HG03097 (cell line): ENCODE measurements around the gene TRAPPC2L.

Experiments used
- ATAC-seq: cut with Tn5 transposase; IDR thresholded peaks from one replicate; pipeline ENCODE4 v1.9.1; 2021; ENCODE audit not compliant: unreplicated experiment, low FRiP score

TRAPPC2L gene

GRCh38 chr16:88837806-88838205 is 19.1 kb upstream of the TRAPPC2L start:
- ATAC-seq, result no peak

GRCh38 chr16:88838566-88838965 is 18.4 kb upstream of the TRAPPC2L start:
- no peak for ATAC-seq

GRCh38 chr16:88839026-88839529 is 17.8 kb upstream of the TRAPPC2L start:
- ATAC-seq, result no peak

- ATAC-seq, result no peak
Observed at GRCh38 chr16:88839745-88840599, 17.0 kb upstream of the TRAPPC2L start.

- no peak for ATAC-seq
Observed at GRCh38 chr16:88840600-88841215, 16.2 kb upstream of the TRAPPC2L start.

GRCh38 chr16:88841521-88842307 is 15.2 kb upstream of the TRAPPC2L start:
- no peak for ATAC-seq

- ATAC-seq, result no peak
Observed at GRCh38 chr16:88842308-88842756, 14.6 kb upstream of the TRAPPC2L start.

- no peak for ATAC-seq
Observed at GRCh38 chr16:88842806-88843205, 14.1 kb upstream of the TRAPPC2L start.

- no peak for ATAC-seq
Observed at GRCh38 chr16:88843256-88843655, 13.7 kb upstream of the TRAPPC2L start.

- ATAC-seq, result no peak
Observed at GRCh38 chr16:88844419-88845036, 12.4 kb upstream of the TRAPPC2L start.

- ATAC-seq, result no peak
Observed at GRCh38 chr16:88846088-88846487, 10.8 kb upstream of the TRAPPC2L start.

GRCh38 chr16:88847654-88848053 is 9.3 kb upstream of the TRAPPC2L start:
- ATAC-seq, result no peak

GRCh38 chr16:88848557-88848956 is 8.4 kb upstream of the TRAPPC2L start:
- ATAC-seq, result no peak

GRCh38 chr16:88850531-88851199 is 6.3 kb upstream of the TRAPPC2L start:
- no peak for ATAC-seq

- ATAC-seq, result no peak
Observed at GRCh38 chr16:88851616-88852015, 5.3 kb upstream of the TRAPPC2L start.

- ATAC-seq, result no peak
Observed at GRCh38 chr16:88853325-88853941, 3.5 kb upstream of the TRAPPC2L start.

GRCh38 chr16:88854306-88855111 is 2.4 kb upstream of the TRAPPC2L start:
- ATAC-seq, result no peak

- ATAC-seq, result no peak
Observed at GRCh38 chr16:88855176-88855575, 1.8 kb upstream of the TRAPPC2L start.

- ATAC-seq, result no peak
Observed at GRCh38 chr16:88855736-88856121, 1.2 kb upstream of the TRAPPC2L start.
